Measurements from ENCODE around the gene DCLK2.

The DCLK2 gene

DNA sequence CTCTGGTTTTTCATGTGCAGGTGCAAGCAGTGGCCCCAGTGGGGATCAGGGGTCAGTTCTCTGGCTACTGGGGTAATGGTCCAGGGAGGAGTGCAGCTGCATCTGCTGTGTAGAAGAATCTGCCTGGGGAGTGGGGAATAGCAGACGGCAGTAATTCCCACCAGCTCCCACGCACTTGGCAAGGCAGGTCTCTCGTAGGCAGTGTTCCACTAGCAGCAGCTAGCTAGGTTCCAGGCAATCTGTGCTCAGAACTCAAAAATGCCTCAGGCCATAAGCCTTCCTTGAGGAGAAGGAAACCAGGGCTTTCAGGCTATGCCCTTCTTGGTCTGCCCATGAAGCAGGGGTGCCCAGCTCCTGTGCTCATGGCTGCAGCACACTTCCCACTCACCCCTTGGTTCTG is 38.8 kb downstream of the DCLK2 start:
- DNase-seq (ENCODE audit: low read depth in 2 of 2), result no peak

DNA sequence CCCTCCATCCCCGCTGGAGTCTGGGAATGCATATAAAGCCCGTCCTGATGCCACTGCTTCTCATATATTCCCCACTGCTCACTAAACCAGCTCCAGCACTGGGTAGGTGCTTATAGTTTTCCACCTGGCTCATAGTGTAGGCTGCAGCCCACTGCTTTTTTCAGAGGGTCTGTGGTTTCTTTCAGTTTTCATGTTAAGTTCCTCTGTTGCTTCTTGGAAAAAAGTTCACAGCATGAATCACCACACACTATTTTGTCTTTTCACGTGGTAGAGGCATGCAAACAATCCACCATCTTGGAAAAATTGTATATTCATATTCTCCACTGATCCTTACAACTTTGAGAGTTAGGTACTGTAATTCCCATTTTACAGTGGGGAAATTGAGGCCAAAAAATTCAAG is 39.4 kb downstream of the DCLK2 start:
- DNase-seq (ENCODE audit: low read depth in 2 of 2), result no peak

DNA sequence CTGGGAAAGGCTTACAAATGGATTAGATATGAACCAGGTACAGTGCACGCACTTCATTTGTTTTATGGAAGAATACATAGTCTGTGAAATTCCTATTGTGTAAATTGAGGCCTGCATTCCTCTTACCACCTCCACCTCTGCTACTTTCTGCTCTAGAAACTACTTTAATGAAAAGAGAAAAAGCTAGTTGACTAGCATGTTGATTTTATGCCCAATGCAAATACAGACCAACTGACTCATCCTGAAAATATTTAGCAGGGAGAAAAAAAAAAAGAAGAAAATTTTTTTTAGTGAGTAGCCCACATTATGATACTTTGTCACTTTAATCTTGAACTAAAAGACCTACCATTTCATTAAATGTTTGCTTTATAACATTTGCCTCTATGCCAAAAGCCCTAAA is 41.2 kb downstream of the DCLK2 start:
- no peak for DNase-seq (ENCODE audit: low read depth in 2 of 2)

DNA sequence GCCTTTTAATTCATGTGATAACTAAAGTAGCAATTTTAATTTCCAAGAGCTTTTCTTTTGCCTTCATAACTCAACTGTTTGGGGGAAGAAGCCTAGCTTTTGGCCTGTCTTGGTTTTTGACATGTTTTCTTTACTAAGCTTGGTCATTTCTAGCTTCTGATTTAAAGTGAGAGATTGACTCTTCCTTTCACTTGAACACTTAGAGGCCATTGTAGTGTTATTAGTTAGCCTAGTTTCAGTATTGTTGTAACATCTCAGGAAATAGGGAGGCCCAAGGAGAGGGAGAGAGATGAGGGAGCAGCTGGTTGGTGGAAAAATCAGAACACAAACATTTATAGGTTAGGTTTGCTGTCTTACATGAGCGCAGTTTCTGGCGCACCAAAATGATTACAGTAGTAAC is 44.8 kb downstream of the DCLK2 start:
- DNase-seq (ENCODE audit: low read depth in 2 of 2), result no peak

- DNase-seq (ENCODE audit: low read depth in 2 of 2), result no peak
Observed at GRCh38 chr4:150123796-150124677, 45.8 kb downstream of the DCLK2 start.

DNA sequence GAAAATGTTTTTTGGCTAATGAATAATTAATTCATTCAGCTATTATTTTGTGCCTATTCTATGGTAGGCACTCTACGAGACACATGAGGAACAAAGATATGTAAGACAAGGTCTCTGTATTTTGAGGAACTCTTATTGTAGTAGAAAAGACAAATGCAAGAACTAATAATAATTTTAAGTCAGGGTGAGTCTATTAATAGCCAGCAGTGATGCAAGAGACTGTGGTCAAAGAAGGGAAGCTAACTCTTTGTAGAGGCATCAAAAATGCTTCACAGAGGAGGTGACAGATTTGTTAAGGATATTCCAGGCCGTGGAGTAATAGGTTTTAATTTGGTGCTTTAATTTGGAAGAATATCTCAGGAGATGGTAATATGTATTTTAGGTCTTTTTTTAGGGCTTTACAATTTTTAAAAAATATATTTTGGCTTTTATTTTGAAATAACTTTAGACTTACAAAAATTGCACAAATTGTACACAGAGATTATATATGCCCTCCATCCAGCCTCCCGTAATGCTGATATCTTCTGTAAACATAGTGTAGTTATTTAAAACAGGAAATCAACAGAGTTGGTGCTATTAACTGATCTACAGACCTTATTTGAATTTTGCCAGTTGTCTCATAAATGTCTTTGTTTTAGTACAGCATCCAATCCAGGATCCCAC is 48.1 kb downstream of the DCLK2 start:
- no peak for DNase-seq (ENCODE audit: low read depth in 2 of 2)

DNA sequence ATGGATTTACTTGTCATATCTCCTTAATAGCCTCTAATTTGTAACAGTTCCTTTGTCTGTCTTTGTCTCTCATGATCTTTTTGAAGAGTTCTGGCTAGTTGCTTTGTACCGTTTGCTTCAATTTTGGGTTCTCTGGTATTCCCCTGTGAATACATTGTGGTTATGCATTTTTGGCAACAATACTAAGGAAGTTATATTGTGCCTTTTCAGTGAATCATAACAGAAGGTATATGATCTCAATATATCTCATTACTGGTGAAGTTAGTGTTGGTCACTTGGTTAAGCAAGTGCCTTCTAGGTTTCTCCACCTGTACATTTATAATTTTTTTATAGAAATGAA is 48.6 kb downstream of the DCLK2 start:
- DNase-seq (ENCODE audit: low read depth in 2 of 2), result peak; percentile 58 to 69

DNA sequence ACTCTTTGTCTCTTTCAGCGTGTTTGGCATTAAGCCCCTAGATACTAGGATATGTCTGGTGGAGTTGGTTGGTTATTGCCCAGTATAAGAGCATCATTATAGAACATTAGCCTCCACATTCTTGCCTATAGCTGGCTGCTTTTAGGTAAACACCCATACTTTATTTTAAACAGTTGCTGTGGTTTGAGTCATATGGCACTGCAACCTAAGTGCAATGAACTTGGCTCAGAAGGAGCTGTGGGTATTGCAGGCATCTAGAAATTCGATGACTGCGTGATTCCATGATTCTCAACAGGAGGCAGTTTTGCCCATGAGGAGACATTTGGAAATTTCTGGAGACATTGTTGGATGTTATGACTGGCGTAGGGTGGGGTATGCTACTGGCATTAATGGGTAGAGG is 49.5 kb downstream of the DCLK2 start:
- no peak for DNase-seq (ENCODE audit: low read depth in 2 of 2)

DNA sequence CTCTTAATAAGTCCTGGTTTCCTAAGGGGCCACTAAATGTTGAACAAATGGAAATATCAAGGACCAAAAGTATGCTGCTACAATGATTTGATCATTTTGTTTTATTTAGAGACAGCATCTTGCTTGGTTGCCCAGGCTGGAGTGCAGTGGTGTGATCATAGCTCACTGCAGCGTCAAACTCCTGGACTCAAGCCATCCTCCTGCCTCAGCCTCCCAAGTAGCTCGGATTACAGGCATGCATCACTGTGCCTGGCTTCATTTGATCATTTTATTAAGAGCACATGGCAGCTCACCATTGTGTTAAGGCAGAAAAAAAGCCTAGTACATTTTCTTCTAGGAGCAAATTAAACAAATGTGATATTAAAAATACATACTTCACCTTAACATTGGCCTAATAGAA is 52.7 kb downstream of the DCLK2 start:
- DNase-seq (ENCODE audit: low read depth in 2 of 2), result peak; percentile 61 to 68

- DNase-seq (ENCODE audit: low read depth in 2 of 2), result no peak
Observed at GRCh38 chr4:150131581-150132228, 53.5 kb downstream of the DCLK2 start.

GRCh38 chr4:150133605-150134004 is 55.4 kb downstream of the DCLK2 start:
- DNase-seq (ENCODE audit: low read depth in 2 of 2), result no peak

DNA sequence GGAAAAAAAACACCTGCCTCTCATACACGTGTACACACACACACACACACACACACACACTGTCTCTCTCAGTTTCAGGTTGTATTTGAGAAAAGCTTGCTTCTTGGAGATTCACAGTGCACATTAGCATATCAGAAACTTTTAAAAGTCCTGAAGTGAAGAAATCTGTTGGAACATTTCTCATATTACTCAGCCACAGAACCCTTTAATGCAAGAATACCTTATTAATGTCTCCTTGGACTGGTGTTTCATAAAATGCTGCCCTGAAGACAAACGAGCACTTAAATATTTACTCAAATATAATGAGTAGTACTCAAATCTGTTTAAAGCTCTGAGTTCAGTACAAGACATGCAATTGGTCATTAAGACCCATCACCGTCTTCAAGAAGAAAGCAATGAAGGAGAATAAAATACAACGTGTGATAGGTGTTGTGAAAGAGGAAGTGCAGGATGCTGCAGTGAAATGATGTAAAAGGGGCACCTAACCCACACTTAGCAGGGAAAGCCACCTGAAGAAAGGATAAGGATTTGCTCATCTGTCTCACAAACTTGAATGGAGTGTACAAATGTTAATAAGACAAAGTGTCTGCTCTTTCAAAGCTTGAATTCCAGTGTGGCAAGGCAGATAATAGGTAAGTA is 57.0 kb downstream of the DCLK2 start:
- DNase-seq (ENCODE audit: low read depth in 2 of 2), result no peak

DNA sequence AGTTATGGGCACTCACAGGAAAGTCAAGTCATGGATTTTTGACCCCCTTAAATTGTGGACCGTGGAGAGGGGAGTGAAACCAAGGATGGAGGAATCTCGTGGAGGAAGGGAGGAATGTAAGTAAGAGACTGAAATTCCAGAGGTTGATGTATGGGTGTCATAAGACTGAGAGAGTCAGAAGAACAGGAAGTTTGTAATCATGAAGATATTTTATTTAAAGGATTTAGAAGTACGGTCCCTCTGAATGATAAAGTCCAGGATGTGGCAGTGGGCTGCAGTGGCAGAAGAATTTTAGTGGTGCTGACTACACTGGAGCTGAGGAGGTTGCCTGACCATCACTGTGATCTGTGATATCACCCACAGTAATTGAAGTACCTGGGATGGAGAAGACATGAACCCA is 57.8 kb downstream of the DCLK2 start:
- DNase-seq (ENCODE audit: low read depth in 2 of 2), result no peak

DNA sequence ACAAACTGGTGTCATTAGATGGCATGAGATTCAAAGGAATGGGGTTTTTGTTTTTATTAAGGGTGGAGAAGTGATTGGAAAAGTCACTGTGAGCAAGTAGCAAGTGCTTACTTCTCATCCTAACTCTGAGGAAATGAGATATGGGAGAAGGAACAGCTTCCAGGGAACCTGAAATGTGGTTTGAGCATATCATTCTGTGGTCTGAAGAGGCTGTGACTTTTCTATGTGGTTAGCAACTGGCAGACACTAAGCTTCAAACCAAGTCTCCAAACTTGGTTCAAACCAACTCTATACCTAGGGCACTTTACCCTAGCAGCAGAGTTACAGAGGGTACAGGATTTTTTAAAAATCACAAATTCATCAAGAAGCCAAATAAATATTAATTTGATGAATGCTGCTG is 58.2 kb downstream of the DCLK2 start:
- no peak for DNase-seq (ENCODE audit: low read depth in 2 of 2)

GRCh38 chr4:150139297-150139865 is 61.1 kb downstream of the DCLK2 start:
- DNase-seq (ENCODE audit: low read depth in 2 of 2), result no peak

DNA sequence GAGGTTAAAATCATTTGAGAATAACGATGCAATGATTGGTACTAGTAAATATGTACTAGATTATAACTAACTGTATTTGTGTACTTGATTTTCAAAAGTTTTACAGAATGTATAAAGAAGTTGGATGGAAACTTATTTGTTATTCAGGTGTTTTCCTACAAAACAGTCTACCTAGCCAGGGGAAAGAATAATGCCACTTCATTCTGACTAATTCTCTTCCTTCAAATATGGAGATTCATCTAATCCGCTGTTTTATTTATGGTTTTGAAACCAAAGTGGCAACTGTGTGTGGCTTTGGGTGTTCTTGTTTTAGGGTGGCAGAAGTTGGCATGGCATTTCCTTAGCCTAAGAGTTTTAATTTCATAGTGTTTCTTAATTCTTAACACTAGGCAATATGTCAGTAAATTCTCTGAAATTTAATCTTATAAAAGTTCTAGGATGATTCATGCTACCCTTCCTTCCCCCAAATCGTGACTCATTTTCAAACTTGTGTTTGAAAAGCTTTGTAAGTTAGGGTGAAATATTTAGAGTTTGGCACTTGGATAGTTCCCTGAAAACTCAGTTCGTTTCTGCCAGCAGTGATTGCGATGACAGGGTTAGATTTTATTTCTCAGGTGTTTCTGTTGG is 62.6 kb downstream of the DCLK2 start:
- DNase-seq (ENCODE audit: low read depth in 2 of 2), result peak in 1 of 2 experiments; percentile 32

DNA sequence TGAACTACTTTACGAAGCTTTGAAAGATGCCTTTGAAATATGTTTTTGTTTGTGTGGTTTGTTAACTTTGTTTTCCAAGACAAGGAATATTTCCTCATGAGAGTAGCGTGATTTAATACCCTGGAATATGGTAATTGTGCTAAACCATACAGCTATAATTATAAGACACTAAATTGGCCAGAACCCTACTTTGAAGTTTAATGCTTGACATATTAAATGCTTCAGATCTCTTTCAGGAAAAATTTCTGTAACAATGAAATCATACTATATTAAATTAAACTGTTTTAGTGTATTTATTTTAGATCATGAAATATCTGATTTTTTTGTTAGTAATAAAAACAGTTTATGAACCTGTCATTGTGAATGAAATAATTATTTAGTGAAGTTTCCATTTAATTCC is 63.5 kb downstream of the DCLK2 start:
- no peak for DNase-seq (ENCODE audit: low read depth in 2 of 2)

DNA sequence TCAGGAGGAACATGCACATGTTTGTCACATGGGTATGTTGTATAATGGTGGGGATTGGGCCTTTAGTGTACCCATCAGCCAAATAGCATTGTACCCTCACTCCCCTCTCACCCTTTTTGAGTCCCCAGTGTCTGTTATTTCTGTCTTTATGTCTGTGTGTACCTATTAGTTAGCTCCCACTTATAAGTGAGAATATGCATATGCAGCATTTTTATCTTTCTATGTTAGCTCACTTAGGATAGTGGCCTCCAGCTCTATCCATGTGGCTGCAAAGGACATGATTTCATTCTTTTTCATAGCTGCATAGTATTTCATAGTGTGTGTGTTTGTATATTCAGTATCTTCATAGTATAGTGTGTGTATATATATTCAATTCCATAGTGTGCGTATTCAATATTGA is 64.6 kb downstream of the DCLK2 start:
- DNase-seq (ENCODE audit: low read depth in 2 of 2), result no peak

GRCh38 chr4:150145090-150145945 is 67.1 kb downstream of the DCLK2 start:
- no peak for DNase-seq (ENCODE audit: low read depth in 2 of 2)

DNA sequence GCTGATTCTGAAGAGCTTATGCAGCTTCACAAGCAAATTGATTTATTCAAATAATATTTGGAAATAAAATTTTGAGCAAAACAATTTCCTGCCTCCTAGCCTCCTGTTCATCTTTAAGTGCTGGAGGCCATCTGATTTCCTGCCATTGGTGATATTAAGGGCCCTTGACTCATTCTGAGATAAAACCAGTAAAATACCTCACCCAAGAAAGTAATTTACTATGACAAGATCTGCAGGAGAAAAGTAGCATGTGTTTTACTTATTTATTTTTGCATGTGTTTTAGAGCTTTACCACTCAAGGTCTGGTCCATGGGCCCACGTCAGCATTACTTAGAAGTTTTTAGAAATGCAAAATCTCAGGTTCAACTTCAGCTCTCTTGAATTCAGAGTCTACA is 67.7 kb downstream of the DCLK2 start:
- no peak for DNase-seq (ENCODE audit: low read depth in 2 of 2)

- no peak for DNase-seq (ENCODE audit: low read depth in 2 of 2)
Observed at GRCh38 chr4:150149381-150149780, 71.1 kb downstream of the DCLK2 start.
